OCI-LY1 (cell line): ENCODE data around the gene KCTD5.

Experiments
- H2AFZ ChIP-seq: fragments of 200-600 bp; sonication (generic), shearing (Covaris generic); 2 replicates; pipeline ENCODE4 v1.6.0; 2014; ENCODE audit warnings: antibody characterized with exemption, mild to moderate bottlenecking, low read length
- H3F3A ChIP-seq: fragments of 200-600 bp; sonication (generic), shearing (Covaris generic); 2 replicates; pipeline ENCODE4 v1.6.0; 2014; ENCODE audit warnings: mild to moderate bottlenecking, antibody characterized with exemption, low read length, moderate library complexity; ENCODE audit not compliant: insufficient read depth
- H3K27ac ChIP-seq: fragments of 200-600 bp; sonication (generic); 2 replicates; pipeline ENCODE4 v1.5.1; 2014; ENCODE audit warnings: low read length, mixed run types, mild to moderate bottlenecking, low read depth; ENCODE audit not compliant: poor library complexity, severe bottlenecking
- H3K27me3 ChIP-seq: fragments of 200-600 bp; sonication (generic); 2 replicates; pipeline ENCODE4 v1.6.0; 2014; ENCODE audit warnings: antibody characterized with exemption, mild to moderate bottlenecking, low read length, moderate library complexity; ENCODE audit not compliant: insufficient read depth
- H3K36me3 ChIP-seq: fragments of 200-600 bp; sonication (generic); 2 replicates; pipeline ENCODE4 v1.6.1; 2014; ENCODE audit warnings: mild to moderate bottlenecking, antibody characterized with exemption, low read length, moderate library complexity, mixed read lengths; ENCODE audit not compliant: insufficient read depth
- H3K4me1 ChIP-seq: fragments of 200-600 bp; sonication (generic); 2 replicates; pipeline ENCODE4 v1.5.1; 2014; ENCODE audit warnings: mild to moderate bottlenecking, low read length, moderate library complexity; ENCODE audit not compliant: insufficient read depth, severe bottlenecking
- H3K4me2 ChIP-seq: fragments of 200-600 bp; sonication (generic), shearing (Covaris generic); 2 replicates; pipeline ENCODE4 v1.6.1; 2014; ENCODE audit warnings: low read length
- H3K4me3 ChIP-seq: fragments of 200-600 bp; sonication (generic); 2 replicates; pipeline ENCODE4 v1.5.1; 2014; ENCODE audit warnings: low read length, low read depth, mild to moderate bottlenecking, mixed read lengths; ENCODE audit not compliant: poor library complexity, severe bottlenecking
- H3K79me2 ChIP-seq: fragments of 200-600 bp; shearing (Covaris generic); 2 replicates; pipeline ENCODE4 v1.6.1; 2016; ENCODE audit warnings: mixed run types, low read length, mixed read lengths; ENCODE audit not compliant: insufficient read depth
- H3K9ac ChIP-seq: fragments of 200-600 bp; sonication (generic), shearing (Covaris generic); 2 replicates; pipeline ENCODE4 v1.6.1; 2014; ENCODE audit warnings: mild to moderate bottlenecking, low read length, mixed read lengths
- H3K9me2 ChIP-seq: fragments of 200-600 bp; sonication (generic), shearing (Covaris generic); 2 replicates; pipeline ENCODE4 v1.6.1; 2014; ENCODE audit warnings: low read depth, mild to moderate bottlenecking, low read length, mixed read lengths
- H3K9me3 ChIP-seq: fragments of 200-600 bp; shearing (Covaris generic); 2 replicates; pipeline ENCODE4 v1.6.1; 2014; ENCODE audit warnings: low read length, mixed read lengths
- H4K20me1 ChIP-seq: fragments of 200-600 bp; sonication (generic), shearing (Covaris generic); 2 replicates; pipeline ENCODE4 v1.6.0; 2016; ENCODE audit warnings: mild to moderate bottlenecking, low read length; ENCODE audit not compliant: insufficient read depth
- CTCF ChIP-seq: fragments of 200-600 bp; sonication (generic), shearing (Covaris generic); IDR thresholded peaks from 2 replicates; pipeline ENCODE4 v1.5.1; 2017; ENCODE audit warnings: mild to moderate bottlenecking, antibody characterized with exemption, low read length, moderate library complexity, mixed read lengths
- EZH2 ChIP-seq: fragments of 200-600 bp; sonication (generic), shearing (Covaris generic); IDR thresholded peaks from 2 replicates; pipeline ENCODE4 v1.8.0; 2017; ENCODE audit warnings: borderline replicate concordance, mixed run types, mild to moderate bottlenecking, antibody characterized with exemption, low read length, moderate library complexity, mixed read lengths

Gene KCTD5

GRCh38 chr16:2705351-2705750 is 23.0 kb downstream of the KCTD5 start:
- Histone ChIP-seq H3K79me2 (no peaks in the 10 kb centered on the region), H3K9ac (no peak overlapping the region), H3K4me2 (no peak overlapping the region), H3K9me2 (no peaks in the 10 kb centered on the region), H4K20me1 (no peaks in the 10 kb centered on the region), H3K4me3 (no peak overlapping the region), H3F3A (no peaks in the 10 kb centered on the region), H3K27me3 (no peaks in the 10 kb centered on the region), H2AFZ (no peak overlapping the region), H3K4me1 (no peaks in the 10 kb centered on the region), H3K36me3 (peaks cover 10% of the 10 kb centered on the region), H3K9me3 (no peaks in the 10 kb centered on the region), H3K27ac (no peak overlapping the region)
- TF ChIP-seq EZH2: no peak
- TF ChIP-seq CTCF: no peak

- no peak overlapping the region for H3K9ac ChIP-seq
- H3K4me2 ChIP-seq: no peak overlapping the region
- no peak overlapping the region for H3K27ac ChIP-seq
- TF ChIP-seq EZH2: no peak
- no peaks in the 10 kb centered on the region for H3K9me2 ChIP-seq
- H3K4me1 ChIP-seq: no peaks in the 10 kb centered on the region
- no peaks in the 10 kb centered on the region for H3K27me3 ChIP-seq
- H4K20me1 ChIP-seq: no peaks in the 10 kb centered on the region
- H3F3A ChIP-seq: no peaks in the 10 kb centered on the region
- H3K4me3 ChIP-seq: no peak overlapping the region
- no peaks in the 10 kb centered on the region for H3K9me3 ChIP-seq
- H3K36me3 ChIP-seq: peaks cover 10% of the 10 kb centered on the region; the same call in 1 of the 2 replicates
- no peak overlapping the region for H2AFZ ChIP-seq
- no peaks in the 10 kb centered on the region for H3K79me2 ChIP-seq
Measured at GRCh38 chr16:2706085-2706484, 23.8 kb downstream of the KCTD5 start.

DNA sequence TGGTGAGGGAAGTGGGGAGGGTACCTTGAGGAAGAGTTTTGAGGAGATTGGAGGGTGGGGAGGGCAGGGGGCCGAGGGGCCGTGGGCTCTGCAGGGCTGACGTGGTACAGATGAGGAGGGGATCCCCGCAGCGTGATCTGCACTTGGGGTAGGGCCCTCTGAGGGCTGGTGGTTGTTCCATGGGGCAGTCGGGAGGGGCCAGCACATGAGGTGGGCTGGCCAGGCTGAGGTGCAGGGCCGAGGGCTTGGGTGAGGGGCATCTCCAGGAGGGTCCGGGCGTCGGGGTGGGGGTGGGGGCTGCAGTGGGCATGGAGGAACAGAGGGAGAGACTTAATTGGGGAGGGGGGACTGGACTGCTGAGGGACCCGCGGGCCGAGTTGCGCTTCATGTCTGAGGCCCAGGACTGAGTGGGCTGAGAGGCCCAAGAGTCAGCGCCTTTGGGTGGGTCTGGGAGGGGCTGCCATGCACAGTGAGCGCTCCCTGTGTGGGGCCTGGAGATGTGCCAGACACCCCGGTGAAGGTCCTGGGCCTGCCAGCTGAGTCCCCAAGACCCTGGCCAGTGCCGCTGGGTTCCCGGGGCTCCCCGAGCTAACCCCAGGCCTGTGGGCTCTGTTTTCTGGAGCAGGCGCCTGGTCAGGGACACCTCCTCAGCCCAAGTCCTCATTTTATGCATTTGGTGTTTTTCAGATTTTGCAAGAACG is 24.4 kb downstream of the KCTD5 start:
- Histone ChIP-seq H3F3A (no peaks in the 10 kb centered on the region), H4K20me1 (no peaks in the 10 kb centered on the region), H3K9me3 (no peaks in the 10 kb centered on the region), H3K27ac (no peak overlapping the region), H3K27me3 (no peaks in the 10 kb centered on the region), H3K9ac (no peak overlapping the region), H2AFZ (no peak overlapping the region), H3K79me2 (no peaks in the 10 kb centered on the region), H3K36me3 (peaks cover 10% of the 10 kb centered on the region; the same call in 1 of the 2 replicates), H3K4me1 (no peaks in the 10 kb centered on the region), H3K9me2 (no peaks in the 10 kb centered on the region), H3K4me2 (no peak overlapping the region), H3K4me3 (no peak overlapping the region)
- no peak for TF ChIP-seq CTCF
- no peak for TF ChIP-seq EZH2
